Breast epithelium (tissue), 4 donors: ENCODE measurements around the gene APBA1. TPM values are rescaled to one million over a fixed set of nuclear protein-coding genes. Genes with fewer than 3 reads are reported as not detected.

Experiments used
- DNase-seq, 2 donors: peaks; one replicate each; pipeline ENCODE4 v3.0.0-alpha.2; 2019; ENCODE audit warnings: low spot score in 2 of 2
- H3K27ac ChIP-seq, 2 donors: fragments of 200-600 bp; sonication (generic) in 1 of 2; one replicate each; pipeline ENCODE4 v1.5.1; 2016 to 2019; ENCODE audit warnings: mild to moderate bottlenecking in 1 of 2
- H3K27me3 ChIP-seq, 2 donors: fragments of 200-600 bp; sonication (generic) in 1 of 2; one replicate each; pipeline versions ENCODE4 v1.5.1 to v1.6.0; 2017 to 2019; ENCODE audit warnings: control low read depth in 1 of 2, mild to moderate bottlenecking in 1 of 2
- H3K36me3 ChIP-seq: fragments of 200-600 bp; one replicate; pipeline ENCODE4 v1.5.1; 2019
- H3K4me1 ChIP-seq, 2 donors: fragments of 200-600 bp; sonication (generic); one replicate each; pipeline ENCODE4 v1.5.1; 2016 to 2019; ENCODE audit warnings: control low read depth in 1 of 2
- H3K4me3 ChIP-seq, 3 donors: fragments of 200-600 bp; sonication (generic); 1 replicate in 2 of 3; 2 replicates in 1 of 3; pipeline ENCODE4 v1.5.1; 2016 to 2019; ENCODE audit warnings: mild to moderate bottlenecking in 3 of 3, moderate library complexity in 2 of 3
- H3K9me3 ChIP-seq, 2 donors: fragments of 200-600 bp; sonication (generic) in 1 of 2; one replicate each; pipeline ENCODE4 v1.5.1; 2016 to 2019; ENCODE audit warnings: control low read depth in 1 of 2
- POLR2A ChIP-seq: fragments of 450-650 bp; IDR thresholded peaks from one replicate; pipeline ENCODE4 v1.6.1; 2016; ENCODE audit warnings: antibody characterized with exemption, mild to moderate bottlenecking, moderate library complexity
- POLR2AphosphoS5 ChIP-seq, 3 donors: sonication (generic); formaldehyde crosslinking; IDR thresholded peaks; one replicate each; pipeline ENCODE4 v1.6.1; 2017; ENCODE audit warnings: antibody characterized with exemption in 3 of 3
- intact Hi-C: fragments of 100-400 bp; cut with DNase I; formaldehyde crosslinking; loops from one replicate; pipeline ENCODE4 v1.15.1; 2023; ENCODE audit warnings: low total_unique reads
- total RNA-seq, 3 donors: library from RNA; depleted of rRNA; stranded (reverse); fragments of >200 nt; gene quantifications; one replicate each; pipeline ENCODE4 v1.1.0, GENCODE V29; 2016
- TF ChIP-seq, protein P1 (sequence below), 3 donors: fragments of 450-650 bp; IDR thresholded peaks; one replicate each; pipeline ENCODE4 v1.5.1; 2016 to 2017; ENCODE audit warnings: antibody characterized with exemption in 3 of 3, mild to moderate bottlenecking in 3 of 3, moderate library complexity in 3 of 3

APBA1 gene
- total RNA-seq, 3 donors from 2014 or later, result 6.9 to 8.0 (median 7.8) TPM

GRCh38 chr9:69446496-69446895 is 225.7 kb downstream of the APBA1 start:
- Histone ChIP-seq H3K4me1 (no peaks in the 10 kb centered on the region), H3K27ac (no peak overlapping the region), H3K36me3 (no peaks in the 10 kb centered on the region), H3K9me3 (no peaks in the 10 kb centered on the region), H3K4me3 (no peak overlapping the region), H3K27me3 (no peaks in the 10 kb centered on the region)
- intact Hi-C loops, result loop anchor here (10.0 kb wide), 1 partner anchor 278 kb away; no protein-coding TSS in a partner anchor
- TF ChIP-seq POLR2AphosphoS5 (IDR thresholded peaks at IDR 0.05), result no peak
- DNase-seq, result no peak

- no peak for DNase-seq
- H3K27me3 ChIP-seq, result no peaks in the 10 kb centered on the region
- no peak for TF ChIP-seq POLR2AphosphoS5 (IDR thresholded peaks at IDR 0.05)
- no peak for TF ChIP-seq POLR2A
- TF ChIP-seq, protein P1, sequence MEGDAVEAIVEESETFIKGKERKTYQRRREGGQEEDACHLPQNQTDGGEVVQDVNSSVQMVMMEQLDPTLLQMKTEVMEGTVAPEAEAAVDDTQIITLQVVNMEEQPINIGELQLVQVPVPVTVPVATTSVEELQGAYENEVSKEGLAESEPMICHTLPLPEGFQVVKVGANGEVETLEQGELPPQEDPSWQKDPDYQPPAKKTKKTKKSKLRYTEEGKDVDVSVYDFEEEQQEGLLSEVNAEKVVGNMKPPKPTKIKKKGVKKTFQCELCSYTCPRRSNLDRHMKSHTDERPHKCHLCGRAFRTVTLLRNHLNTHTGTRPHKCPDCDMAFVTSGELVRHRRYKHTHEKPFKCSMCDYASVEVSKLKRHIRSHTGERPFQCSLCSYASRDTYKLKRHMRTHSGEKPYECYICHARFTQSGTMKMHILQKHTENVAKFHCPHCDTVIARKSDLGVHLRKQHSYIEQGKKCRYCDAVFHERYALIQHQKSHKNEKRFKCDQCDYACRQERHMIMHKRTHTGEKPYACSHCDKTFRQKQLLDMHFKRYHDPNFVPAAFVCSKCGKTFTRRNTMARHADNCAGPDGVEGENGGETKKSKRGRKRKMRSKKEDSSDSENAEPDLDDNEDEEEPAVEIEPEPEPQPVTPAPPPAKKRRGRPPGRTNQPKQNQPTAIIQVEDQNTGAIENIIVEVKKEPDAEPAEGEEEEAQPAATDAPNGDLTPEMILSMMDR (IDR thresholded peaks at IDR 0.05), result no peak
- no peak overlapping the region for H3K4me3 ChIP-seq
- no peaks in the 10 kb centered on the region for H3K36me3 ChIP-seq
- intact Hi-C loops, result loop anchor here (10.0 kb wide), 1 partner anchor 280 kb away; no protein-coding TSS in a partner anchor
- H3K4me1 ChIP-seq, result no peaks in the 10 kb centered on the region
- H3K27ac ChIP-seq, result no peak overlapping the region
- no peaks in the 10 kb centered on the region for H3K9me3 ChIP-seq
Observed at GRCh38 chr9:69445251-69445650, 226.9 kb downstream of the APBA1 start.

- no peaks in the 10 kb centered on the region for H3K36me3 ChIP-seq
- TF ChIP-seq, protein P1 (IDR thresholded peaks at IDR 0.05), result no peak
- TF ChIP-seq POLR2AphosphoS5 (IDR thresholded peaks at IDR 0.05) (no peak), POLR2A (no peak)
- H3K9me3 ChIP-seq, result no peaks in the 10 kb centered on the region
- no peaks in the 10 kb centered on the region for H3K4me1 ChIP-seq
- DNase-seq, result no peak
- no peak overlapping the region for H3K27ac ChIP-seq
- no peak overlapping the region for H3K4me3 ChIP-seq
- intact Hi-C loops, result loop anchor here (10.0 kb wide), 1 partner anchor 280 kb away; no protein-coding TSS in a partner anchor
- H3K27me3 ChIP-seq, result no peaks in the 10 kb centered on the region
Observed at GRCh38 chr9:69444791-69445190, 227.4 kb downstream of the APBA1 start.

- no peak for DNase-seq
- Histone ChIP-seq H3K4me1 (no peaks in the 10 kb centered on the region), H3K27ac (no peak overlapping the region), H3K9me3 (no peaks in the 10 kb centered on the region), H3K4me3 (no peak overlapping the region), H3K36me3 (no peaks in the 10 kb centered on the region), H3K27me3 (no peaks in the 10 kb centered on the region)
- intact Hi-C loops, result loop anchor here (10.0 kb wide), 1 partner anchor 281 kb away; no protein-coding TSS in a partner anchor
- TF ChIP-seq, protein P1 (IDR thresholded peaks at IDR 0.05), result no peak
- TF ChIP-seq POLR2AphosphoS5 (IDR thresholded peaks at IDR 0.05), result no peak
Observed at GRCh38 chr9:69444021-69444420, 228.2 kb downstream of the APBA1 start.

- H3K36me3 ChIP-seq, result no peaks in the 10 kb centered on the region
- H3K27me3 ChIP-seq, result no peaks in the 10 kb centered on the region
- H3K27ac ChIP-seq, result no peak overlapping the region
- intact Hi-C loops, result loop anchor here (10.0 kb wide), 1 partner anchor 282 kb away; no protein-coding TSS in a partner anchor
- no peak for DNase-seq
- no peaks in the 10 kb centered on the region for H3K9me3 ChIP-seq
- H3K4me3 ChIP-seq, result no peak overlapping the region
- H3K4me1 ChIP-seq, result no peaks in the 10 kb centered on the region
- no peak for TF ChIP-seq POLR2AphosphoS5 (IDR thresholded peaks at IDR 0.05)
- TF ChIP-seq, protein P1 (IDR thresholded peaks at IDR 0.05), result no peak
- TF ChIP-seq POLR2A, result no peak
Observed at GRCh38 chr9:69443178-69443577, 229.0 kb downstream of the APBA1 start.
